Epithelial cell of proximal tubule (primary cell): ENCODE data around the gene ORAI2. TPM values are rescaled to one million over a fixed set of nuclear protein-coding genes. Genes with fewer than 3 reads are reported as not detected.

Experiments
- DNase-seq: peaks from one replicate; pipeline ENCODE4 v3.0.0-alpha.2; 2011; ENCODE audit warnings: low read depth
- H3K4me3 ChIP-seq: 2 replicates; pipeline ENCODE4 v1.5.1; 2011; ENCODE audit warnings: low read depth, mild to moderate bottlenecking, low read length
- CTCF ChIP-seq: conservative IDR thresholded peaks from 2 replicates; pipeline ENCODE4 v1.5.1; 2012; ENCODE audit warnings: low read depth, mild to moderate bottlenecking, low read length
- total RNA-seq: library from RNA; depleted of rRNA; stranded (reverse); fragments of >200 nt; gene quantifications from 2 replicates; pipeline ENCODE4 v1.2.3, GENCODE V29; 2015

The ORAI2 gene
- total RNA-seq, 1 donor from 2014 or later: 46.6 TPM

DNA sequence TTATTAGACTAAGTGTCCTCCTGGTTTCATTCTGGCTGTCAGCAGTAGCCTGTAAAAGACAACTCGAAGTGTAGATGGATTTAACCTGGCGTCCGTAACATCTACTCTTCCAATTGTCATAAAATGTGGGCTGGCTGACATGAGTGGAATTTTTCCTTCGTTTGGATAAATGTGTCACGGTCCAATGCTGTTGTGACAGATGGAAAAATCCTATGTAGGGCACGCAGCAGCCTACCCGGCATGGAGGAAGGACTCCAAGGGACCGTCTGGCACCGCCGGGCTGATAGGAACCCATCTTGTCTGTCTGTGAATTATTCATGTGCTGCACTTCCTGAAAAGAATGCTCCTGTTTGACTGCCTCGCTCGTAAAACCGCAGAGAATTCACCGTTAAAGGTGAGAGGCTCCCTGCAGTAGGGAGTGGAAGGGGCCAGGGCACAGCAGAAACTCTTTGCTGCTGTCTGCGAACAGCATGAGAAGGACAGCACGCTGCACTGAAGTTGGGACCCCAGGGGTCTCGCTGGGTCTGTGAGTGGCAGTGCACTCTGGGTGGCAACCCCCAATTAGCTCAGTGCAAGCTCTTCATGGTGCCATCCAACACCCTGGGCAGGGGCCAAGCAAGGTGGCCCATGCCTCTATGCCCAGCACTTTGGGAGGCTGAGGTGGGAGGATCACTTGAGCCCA, 1.6 kb upstream of the ORAI2 start:
- no peak overlapping the region for H3K4me3 ChIP-seq
- no peak for TF ChIP-seq CTCF
- no peak for DNase-seq

DNA sequence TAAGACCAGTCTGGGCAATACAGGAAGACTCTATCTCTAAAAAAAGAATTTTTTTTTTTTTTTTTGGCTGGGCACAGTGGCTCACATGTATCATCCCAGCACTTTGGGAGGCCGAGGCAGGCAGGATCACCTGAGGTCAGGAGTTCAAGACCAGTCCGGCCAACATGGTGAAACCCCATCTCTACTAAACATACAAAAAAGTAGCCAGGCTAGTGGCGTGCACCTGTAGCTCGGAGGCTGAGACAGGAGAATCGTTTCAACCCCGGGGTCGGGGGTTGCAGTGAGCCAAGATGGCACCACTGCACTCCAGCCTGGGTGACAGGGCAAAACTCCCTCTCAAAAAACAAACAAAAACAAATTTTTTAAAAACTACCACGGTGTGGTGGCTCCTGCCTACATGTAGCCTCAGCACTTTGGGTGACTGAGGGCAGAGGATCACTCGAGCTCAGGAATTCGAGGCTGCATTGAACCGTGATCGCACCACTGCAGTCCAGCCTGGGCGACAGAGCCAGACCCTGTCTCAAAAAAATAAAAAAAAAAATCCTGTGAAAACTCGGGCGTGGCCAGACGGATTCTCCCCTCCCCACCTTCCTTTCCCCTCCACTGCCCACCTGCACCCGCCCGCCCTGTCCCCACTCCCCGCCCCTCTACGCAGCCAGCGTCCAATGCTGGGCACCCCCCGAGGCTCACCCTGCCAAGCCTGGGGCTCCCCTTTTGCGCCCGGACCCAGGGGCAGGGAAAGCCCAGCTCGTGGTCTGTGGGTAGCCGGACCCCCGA, 745 bp upstream of the ORAI2 start:
- no peak for DNase-seq
- peak overlapping the region; percentile 84 for H3K4me3 ChIP-seq
- no peak for TF ChIP-seq CTCF

DNA sequence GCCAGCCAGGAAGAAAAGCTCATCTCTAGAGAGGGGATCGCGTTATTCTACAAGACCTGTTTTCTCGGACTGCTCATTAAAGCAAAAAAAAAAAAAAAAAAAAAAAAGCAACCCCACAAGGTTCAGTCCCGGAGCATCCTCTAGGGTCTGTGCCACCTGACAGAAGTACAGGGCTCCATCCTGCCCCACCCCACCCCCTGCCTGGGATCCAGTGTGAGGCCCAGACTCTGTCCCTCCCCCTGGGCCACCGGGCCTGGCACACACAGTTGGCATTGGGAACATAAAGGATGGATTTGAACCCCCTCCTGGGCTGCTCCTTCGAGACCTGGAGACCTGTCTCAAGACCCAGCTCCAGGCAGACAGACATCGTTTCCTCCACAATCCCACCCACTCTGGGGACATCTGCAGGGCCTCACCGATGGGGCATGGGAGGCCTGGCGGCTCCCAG, 688 bp downstream of the ORAI2 start:
- TF ChIP-seq CTCF: no peak
- peak overlapping the region; percentile 84 for H3K4me3 ChIP-seq
- DNase-seq: no peak

DNA sequence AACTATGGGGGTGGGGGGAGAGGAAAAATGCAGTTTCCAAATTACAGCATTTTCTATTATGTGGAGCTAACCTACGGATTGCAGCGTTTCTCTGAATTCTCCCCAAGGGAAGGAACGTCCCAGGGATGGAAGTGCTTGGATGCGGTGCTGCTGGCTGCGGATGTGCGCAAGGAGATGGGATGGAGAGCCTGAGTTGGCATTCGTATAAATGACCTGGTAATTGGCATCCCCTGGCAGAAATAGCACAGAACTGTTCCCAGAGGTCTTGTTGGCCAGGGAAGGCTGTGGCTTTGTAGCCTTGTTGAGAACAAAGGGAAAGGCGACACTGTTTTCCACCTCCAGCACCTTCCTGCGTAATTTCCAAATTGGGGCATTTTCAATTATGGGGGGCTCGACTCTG, 2.7 kb downstream of the ORAI2 start:
- no peak for DNase-seq
- TF ChIP-seq CTCF: no peak
- no peak overlapping the region for H3K4me3 ChIP-seq

GRCh38 chr7:102439963-102440795, 6.8 kb downstream of the ORAI2 start:
- TF ChIP-seq CTCF: no peak
- DNase-seq: peak; percentile 27
- H3K4me3 ChIP-seq: no peak overlapping the region

GRCh38 chr7:102444961-102445673, 11.7 kb downstream of the ORAI2 start:
- no peak for DNase-seq
- no peak for TF ChIP-seq CTCF
- no peak overlapping the region for H3K4me3 ChIP-seq
